SU-DHL-6 (cell line): ENCODE results near the gene CXCL6.

ENCODE experiments used
- H2AFZ ChIP-seq: fragments of 200-600 bp; sonication (generic); 2 replicates; pipeline ENCODE4 v1.6.1; 2014; ENCODE audit warnings: low read depth, mild to moderate bottlenecking, moderate library complexity, mixed read lengths, antibody characterized with exemption, low read length; ENCODE audit not compliant: severe bottlenecking
- H3F3A ChIP-seq: fragments of 200-600 bp; shearing (Covaris generic); 2 replicates; pipeline ENCODE4 v1.6.0; 2016; ENCODE audit warnings: antibody characterized with exemption, mild to moderate bottlenecking; ENCODE audit not compliant: insufficient read depth
- H3K27ac ChIP-seq: fragments of 200-600 bp; sonication (generic); 2 replicates; pipeline ENCODE4 v1.5.1; 2016; ENCODE audit warnings: low read depth, mild to moderate bottlenecking, low read length, moderate library complexity, mixed read lengths
- H3K27me3 ChIP-seq: fragments of 200-600 bp; sonication (generic), shearing (Covaris generic); 2 replicates; pipeline ENCODE4 v1.6.0; 2014; ENCODE audit warnings: mild to moderate bottlenecking, low read length
- H3K36me3 ChIP-seq: fragments of 200-600 bp; sonication (generic); 2 replicates; pipeline ENCODE4 v1.6.1; 2014; ENCODE audit warnings: mild to moderate bottlenecking, low read length, mixed read lengths
- H3K4me2 ChIP-seq: fragments of 300-600, 200-600 bp; shearing (Covaris generic), sonication (generic); 2 replicates; pipeline ENCODE4 v1.6.0; 2014; ENCODE audit warnings: low read length, low read depth, mild to moderate bottlenecking; ENCODE audit not compliant: poor library complexity, severe bottlenecking
- H3K4me3 ChIP-seq: fragments of 200-600 bp; sonication (generic); 2 replicates; pipeline ENCODE4 v1.5.1; 2014; ENCODE audit warnings: antibody characterized with exemption, low read length, mild to moderate bottlenecking, mixed read lengths; ENCODE audit not compliant: insufficient read depth, poor library complexity, severe bottlenecking
- H3K79me2 ChIP-seq: fragments of 200-600 bp; sonication (generic); 2 replicates; pipeline ENCODE4 v1.6.1; 2014; ENCODE audit warnings: mild to moderate bottlenecking, low read length, moderate library complexity; ENCODE audit not compliant: insufficient read depth
- H3K9ac ChIP-seq: fragments of 200-600 bp; sonication (generic); 2 replicates; pipeline ENCODE4 v1.7.0; 2014; ENCODE audit warnings: mild to moderate bottlenecking, low read length
- H3K9me2 ChIP-seq: fragments of 200-600 bp; sonication (generic); replicated peaks from 2 replicates; pipeline ENCODE4 v1.6.1; 2014; ENCODE audit warnings: low read length; ENCODE audit not compliant: insufficient read depth
- H3K9me3 ChIP-seq: fragments of 200-600 bp; sonication (generic); 2 replicates; pipeline ENCODE4 v1.6.1; 2014; ENCODE audit warnings: low read length, mixed read lengths; ENCODE audit not compliant: insufficient read depth
- H4K20me1 ChIP-seq: fragments of 200-600 bp; sonication (generic); 2 replicates; pipeline ENCODE4 v1.6.1; 2014; ENCODE audit warnings: low read depth, mild to moderate bottlenecking, antibody characterized with exemption, low read length, moderate library complexity, mixed read lengths
- EZH2phosphoT487 ChIP-seq: fragments of 200-600 bp; sonication (generic), shearing (Covaris generic); conservative IDR thresholded peaks from 2 replicates; pipeline ENCODE4 v1.6.1; 2018; ENCODE audit warnings: mild to moderate bottlenecking, antibody characterized with exemption, low read length, moderate library complexity, mixed read lengths
- TF ChIP-seq, protein P1 (sequence below): fragments of 200-600 bp; sonication (generic); IDR thresholded peaks from one replicate; pipeline ENCODE4 v1.5.1; 2017; ENCODE audit warnings: antibody characterized with exemption, mild to moderate bottlenecking, low read length, moderate library complexity; ENCODE audit not compliant: insufficient read depth, poor library complexity, severe bottlenecking

CXCL6 gene

DNA sequence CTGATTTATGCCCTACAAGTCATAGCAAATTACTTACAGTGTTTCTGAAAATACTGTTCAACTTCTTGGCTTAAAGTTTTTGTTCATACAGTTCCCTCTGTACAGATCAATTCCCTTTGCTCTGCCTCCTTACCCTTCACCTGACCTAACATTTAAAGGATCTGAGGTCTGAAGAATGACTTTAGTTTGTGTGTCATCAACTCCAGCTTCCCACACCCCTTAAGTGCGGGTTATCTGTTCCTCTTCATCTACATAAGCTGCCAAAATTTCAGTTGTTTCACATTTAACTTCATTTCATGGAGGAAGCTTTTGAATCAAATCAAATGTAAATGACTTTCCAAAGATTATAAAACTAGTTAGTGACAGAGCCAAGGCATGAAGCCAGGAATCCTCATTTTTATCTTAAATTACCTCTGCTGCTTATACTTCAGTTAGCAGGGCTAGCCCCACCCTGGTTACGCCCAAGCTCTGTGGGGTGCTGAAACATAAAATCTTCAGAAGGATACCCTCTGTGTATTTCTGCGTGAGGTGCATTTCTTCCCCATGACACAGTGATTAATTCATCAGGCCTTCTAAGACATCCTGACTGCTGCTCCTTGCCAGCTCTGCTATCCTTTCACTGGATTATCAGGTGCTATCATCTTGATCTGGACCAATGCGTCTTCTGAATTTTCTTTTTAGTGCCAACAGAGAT, 49.2 kb downstream of the CXCL6 start:
- no peaks in the 10 kb centered on the region for H3K9me2 ChIP-seq
- H2AFZ ChIP-seq: no peak overlapping the region
- H3K27ac ChIP-seq: no peak overlapping the region
- TF ChIP-seq EZH2phosphoT487: no peak
- TF ChIP-seq, protein P1, sequence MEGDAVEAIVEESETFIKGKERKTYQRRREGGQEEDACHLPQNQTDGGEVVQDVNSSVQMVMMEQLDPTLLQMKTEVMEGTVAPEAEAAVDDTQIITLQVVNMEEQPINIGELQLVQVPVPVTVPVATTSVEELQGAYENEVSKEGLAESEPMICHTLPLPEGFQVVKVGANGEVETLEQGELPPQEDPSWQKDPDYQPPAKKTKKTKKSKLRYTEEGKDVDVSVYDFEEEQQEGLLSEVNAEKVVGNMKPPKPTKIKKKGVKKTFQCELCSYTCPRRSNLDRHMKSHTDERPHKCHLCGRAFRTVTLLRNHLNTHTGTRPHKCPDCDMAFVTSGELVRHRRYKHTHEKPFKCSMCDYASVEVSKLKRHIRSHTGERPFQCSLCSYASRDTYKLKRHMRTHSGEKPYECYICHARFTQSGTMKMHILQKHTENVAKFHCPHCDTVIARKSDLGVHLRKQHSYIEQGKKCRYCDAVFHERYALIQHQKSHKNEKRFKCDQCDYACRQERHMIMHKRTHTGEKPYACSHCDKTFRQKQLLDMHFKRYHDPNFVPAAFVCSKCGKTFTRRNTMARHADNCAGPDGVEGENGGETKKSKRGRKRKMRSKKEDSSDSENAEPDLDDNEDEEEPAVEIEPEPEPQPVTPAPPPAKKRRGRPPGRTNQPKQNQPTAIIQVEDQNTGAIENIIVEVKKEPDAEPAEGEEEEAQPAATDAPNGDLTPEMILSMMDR: no peak
- no peaks in the 10 kb centered on the region for H3K27me3 ChIP-seq
- H3K4me2 ChIP-seq: no peak overlapping the region
- H3F3A ChIP-seq: no peaks in the 10 kb centered on the region
- H3K4me3 ChIP-seq: no peak overlapping the region
- no peaks in the 10 kb centered on the region for H4K20me1 ChIP-seq
- no peaks in the 10 kb centered on the region for H3K9me3 ChIP-seq
- no peak overlapping the region for H3K9ac ChIP-seq
- H3K36me3 ChIP-seq: no peaks in the 10 kb centered on the region
- no peaks in the 10 kb centered on the region for H3K79me2 ChIP-seq
